Uterus (tissue), 4 donors: ENCODE measurements around the gene MLH1. TPM values are rescaled to one million over a fixed set of nuclear protein-coding genes. Genes with fewer than 3 reads are reported as not detected.

Experiments
- DNase-seq, 2 donors: peaks; one replicate each; pipeline ENCODE4 v3.0.0-alpha.2; 2019 to 2020
- H3K27ac ChIP-seq, 2 donors: fragments of 200-600 bp; sonication (generic); 1 replicate in 1 of 2; 2 replicates in 1 of 2; pipeline ENCODE4 v1.5.1; 2016 to 2018
- H3K27me3 ChIP-seq, 2 donors: fragments of 200-600 bp; sonication (generic); one replicate each; pipeline ENCODE4 v1.5.1; 2018 to 2019; ENCODE audit warnings: control low read depth in 1 of 2
- H3K36me3 ChIP-seq, 2 donors: fragments of 200-600 bp; sonication (generic); one replicate each; pipeline ENCODE4 v1.5.1; 2019; ENCODE audit warnings: control low read depth in 1 of 2
- H3K4me1 ChIP-seq, 2 donors: fragments of 200-600 bp; sonication (generic); one replicate each; pipeline ENCODE4 v1.5.1; 2018 to 2019; ENCODE audit warnings: control low read depth in 1 of 2
- H3K4me3 ChIP-seq, 2 donors: fragments of 200-600 bp; sonication (generic); 1 replicate in 1 of 2; 2 replicates in 1 of 2; pipeline ENCODE4 v1.5.1; 2018 to 2019; ENCODE audit warnings: mild to moderate bottlenecking in 1 of 2
- H3K9me3 ChIP-seq, 2 donors: fragments of 200-600 bp; sonication (generic); one replicate each; pipeline ENCODE4 v1.5.1; 2019; ENCODE audit warnings: control low read depth in 1 of 2
- POLR2A ChIP-seq, 2 donors: fragments of 450-650 bp; IDR thresholded peaks; one replicate each; pipeline ENCODE4 v1.6.1; 2016; ENCODE audit warnings: antibody characterized with exemption in 2 of 2, mild to moderate bottlenecking in 1 of 2, moderate library complexity in 1 of 2
- intact Hi-C: fragments of 100-400 bp; cut with DNase I; formaldehyde crosslinking; loops from one replicate; pipeline ENCODE4 v1.15.1; 2023; ENCODE audit warnings: low total_unique reads
- total RNA-seq, 4 donors: library from RNA; depleted of rRNA in 3 of 4; stranded (reverse); fragments of >200 nt in 3 of 4; gene quantifications; one replicate each; pipeline versions ENCODE4 v1.1.0 to v1.2.4, GENCODE V29; 2014 to 2023
- TF ChIP-seq, protein P1 (sequence below), 4 experiments: fragments of 200-600 bp in 2 of 4; fragments of 450-650 bp in 2 of 4; sonication (generic) in 2 of 4; IDR thresholded peaks; one replicate each; pipeline ENCODE4 v1.5.1; 2016 to 2019; ENCODE audit warnings: antibody characterized with exemption in 4 of 4, mild to moderate bottlenecking in 2 of 4, moderate library complexity in 1 of 4
- donor health status: DM: yes; HTN: yes; CAD: no.

MLH1 gene
- total RNA-seq, 4 donors from 2014 or later, result 5.9 to 64.3 (median 24.4) TPM

DNA sequence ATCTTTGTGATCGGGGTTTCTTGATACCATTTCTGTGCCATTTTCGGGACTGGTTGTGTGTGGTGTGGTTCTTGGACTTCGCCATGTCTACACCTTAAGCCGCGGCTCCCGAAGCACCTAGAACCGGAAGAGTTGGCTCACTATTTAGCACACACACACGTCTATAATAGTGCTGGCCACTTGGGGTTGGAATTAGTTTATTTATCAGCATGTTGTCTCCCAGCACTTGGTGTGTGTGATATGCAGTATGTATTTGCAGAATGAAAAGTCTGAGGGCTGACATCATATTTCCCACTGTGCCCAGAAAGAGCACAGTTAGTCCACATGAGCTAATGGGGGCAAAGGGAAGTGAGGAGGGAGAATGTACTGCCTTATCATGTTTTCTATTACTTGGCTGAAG is 23.6 kb downstream of the MLH1 start:
- TF ChIP-seq, protein P1, sequence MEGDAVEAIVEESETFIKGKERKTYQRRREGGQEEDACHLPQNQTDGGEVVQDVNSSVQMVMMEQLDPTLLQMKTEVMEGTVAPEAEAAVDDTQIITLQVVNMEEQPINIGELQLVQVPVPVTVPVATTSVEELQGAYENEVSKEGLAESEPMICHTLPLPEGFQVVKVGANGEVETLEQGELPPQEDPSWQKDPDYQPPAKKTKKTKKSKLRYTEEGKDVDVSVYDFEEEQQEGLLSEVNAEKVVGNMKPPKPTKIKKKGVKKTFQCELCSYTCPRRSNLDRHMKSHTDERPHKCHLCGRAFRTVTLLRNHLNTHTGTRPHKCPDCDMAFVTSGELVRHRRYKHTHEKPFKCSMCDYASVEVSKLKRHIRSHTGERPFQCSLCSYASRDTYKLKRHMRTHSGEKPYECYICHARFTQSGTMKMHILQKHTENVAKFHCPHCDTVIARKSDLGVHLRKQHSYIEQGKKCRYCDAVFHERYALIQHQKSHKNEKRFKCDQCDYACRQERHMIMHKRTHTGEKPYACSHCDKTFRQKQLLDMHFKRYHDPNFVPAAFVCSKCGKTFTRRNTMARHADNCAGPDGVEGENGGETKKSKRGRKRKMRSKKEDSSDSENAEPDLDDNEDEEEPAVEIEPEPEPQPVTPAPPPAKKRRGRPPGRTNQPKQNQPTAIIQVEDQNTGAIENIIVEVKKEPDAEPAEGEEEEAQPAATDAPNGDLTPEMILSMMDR (IDR thresholded peaks at IDR 0.05), result no peak
- no peak for TF ChIP-seq POLR2A (IDR thresholded peaks at IDR 0.05)
- no peaks in the 10 kb centered on the region for H3K27me3 ChIP-seq
- H3K4me3 ChIP-seq, result no peak overlapping the region
- H3K9me3 ChIP-seq, result no peaks in the 10 kb centered on the region
- no peaks in the 10 kb centered on the region for H3K4me1 ChIP-seq
- DNase-seq, result no peak
- intact Hi-C loops, result no loop called here
- no peaks in the 10 kb centered on the region for H3K36me3 ChIP-seq
- no peak overlapping the region for H3K27ac ChIP-seq

DNA sequence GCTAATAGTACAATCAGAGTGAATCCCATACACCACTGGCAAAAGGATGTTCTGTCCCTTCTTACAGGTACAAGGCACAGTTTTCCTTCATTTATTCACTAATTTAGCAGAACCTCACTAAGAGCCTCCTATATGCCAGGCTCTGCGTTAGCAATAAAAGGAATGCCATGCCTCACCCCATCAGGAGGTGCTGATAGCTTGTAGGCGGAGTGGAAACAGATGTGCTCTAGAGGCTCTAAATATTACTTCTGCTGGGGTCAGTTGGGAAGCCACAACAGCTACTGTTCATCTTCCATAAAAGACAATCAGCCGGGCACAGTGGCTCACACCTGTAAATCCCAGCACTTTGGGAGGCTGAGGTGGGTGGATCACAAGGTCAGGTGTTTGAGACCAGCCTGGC is 24.4 kb downstream of the MLH1 start:
- Histone ChIP-seq H3K36me3 (no peaks in the 10 kb centered on the region), H3K27me3 (no peaks in the 10 kb centered on the region), H3K9me3 (no peaks in the 10 kb centered on the region), H3K4me1 (no peaks in the 10 kb centered on the region), H3K27ac (no peak overlapping the region), H3K4me3 (no peak overlapping the region)
- TF ChIP-seq, protein P1 (IDR thresholded peaks at IDR 0.05), result no peak
- TF ChIP-seq POLR2A (IDR thresholded peaks at IDR 0.05), result no peak
- intact Hi-C loops, result no loop called here
- no peak for DNase-seq

DNA sequence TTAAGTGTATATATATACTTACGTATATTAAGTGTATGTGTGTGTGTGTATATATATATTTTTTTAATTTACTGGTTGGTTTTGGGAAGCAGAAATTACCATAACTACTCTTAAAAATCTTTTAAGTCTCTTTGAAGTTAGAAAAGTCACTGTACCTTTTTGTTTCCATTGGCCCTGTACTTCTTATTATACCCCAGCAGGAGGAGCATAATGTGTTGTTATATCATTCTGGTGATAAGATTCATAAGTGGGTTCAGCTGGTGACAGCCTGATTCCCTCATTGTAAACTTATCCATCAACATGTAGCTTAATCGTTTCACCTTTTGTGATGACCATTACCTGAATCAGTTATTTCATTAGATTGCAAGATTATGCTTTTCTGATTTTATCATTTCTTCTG is 30.8 kb downstream of the MLH1 start:
- H3K27ac ChIP-seq, result no peak overlapping the region
- H3K4me1 ChIP-seq, result no peaks in the 10 kb centered on the region
- H3K27me3 ChIP-seq, result no peaks in the 10 kb centered on the region
- DNase-seq, result no peak
- H3K4me3 ChIP-seq, result no peak overlapping the region
- H3K9me3 ChIP-seq, result no peaks in the 10 kb centered on the region
- no peak for TF ChIP-seq POLR2A (IDR thresholded peaks at IDR 0.05)
- TF ChIP-seq, protein P1 (IDR thresholded peaks at IDR 0.05), result peak in 2 of 4 experiments; percentile 21 to 33
- no peaks in the 10 kb centered on the region for H3K36me3 ChIP-seq
- intact Hi-C loops, result no loop called here

DNA sequence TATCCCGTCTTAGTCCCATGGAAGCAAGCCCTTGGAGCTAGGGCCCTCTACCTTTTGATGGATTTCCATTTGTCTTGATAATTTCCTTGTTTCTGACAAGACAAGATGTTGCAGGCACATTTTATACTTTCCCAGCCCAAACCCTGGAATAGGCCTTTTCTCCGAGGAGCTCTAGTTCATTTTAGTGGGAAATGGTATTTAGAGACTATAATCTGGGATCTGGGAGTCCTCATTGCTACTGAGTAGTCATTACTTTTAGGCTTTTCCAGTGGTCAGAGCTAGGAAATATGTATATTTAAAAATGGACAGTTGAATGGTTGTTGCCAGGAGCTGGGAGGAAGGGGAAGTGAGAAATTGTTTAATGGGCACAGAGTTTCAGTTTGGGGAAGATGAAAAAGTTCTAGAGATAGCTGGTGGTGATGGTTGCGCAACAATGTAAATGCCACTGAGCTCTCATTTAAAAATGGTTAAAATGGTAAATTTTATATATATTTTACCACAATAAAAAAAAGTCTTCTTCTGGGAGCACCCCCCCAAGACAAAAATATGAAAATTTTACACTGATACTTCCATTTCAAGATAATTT is 31.6 kb downstream of the MLH1 start:
- Histone ChIP-seq H3K4me1 (no peaks in the 10 kb centered on the region), H3K27ac (no peak overlapping the region), H3K9me3 (no peaks in the 10 kb centered on the region), H3K27me3 (no peaks in the 10 kb centered on the region), H3K36me3 (no peaks in the 10 kb centered on the region), H3K4me3 (no peak overlapping the region)
- TF ChIP-seq, protein P1 (IDR thresholded peaks at IDR 0.05), result no peak
- TF ChIP-seq POLR2A (IDR thresholded peaks at IDR 0.05), result no peak
- intact Hi-C loops, result no loop called here
- DNase-seq, result no peak

DNA sequence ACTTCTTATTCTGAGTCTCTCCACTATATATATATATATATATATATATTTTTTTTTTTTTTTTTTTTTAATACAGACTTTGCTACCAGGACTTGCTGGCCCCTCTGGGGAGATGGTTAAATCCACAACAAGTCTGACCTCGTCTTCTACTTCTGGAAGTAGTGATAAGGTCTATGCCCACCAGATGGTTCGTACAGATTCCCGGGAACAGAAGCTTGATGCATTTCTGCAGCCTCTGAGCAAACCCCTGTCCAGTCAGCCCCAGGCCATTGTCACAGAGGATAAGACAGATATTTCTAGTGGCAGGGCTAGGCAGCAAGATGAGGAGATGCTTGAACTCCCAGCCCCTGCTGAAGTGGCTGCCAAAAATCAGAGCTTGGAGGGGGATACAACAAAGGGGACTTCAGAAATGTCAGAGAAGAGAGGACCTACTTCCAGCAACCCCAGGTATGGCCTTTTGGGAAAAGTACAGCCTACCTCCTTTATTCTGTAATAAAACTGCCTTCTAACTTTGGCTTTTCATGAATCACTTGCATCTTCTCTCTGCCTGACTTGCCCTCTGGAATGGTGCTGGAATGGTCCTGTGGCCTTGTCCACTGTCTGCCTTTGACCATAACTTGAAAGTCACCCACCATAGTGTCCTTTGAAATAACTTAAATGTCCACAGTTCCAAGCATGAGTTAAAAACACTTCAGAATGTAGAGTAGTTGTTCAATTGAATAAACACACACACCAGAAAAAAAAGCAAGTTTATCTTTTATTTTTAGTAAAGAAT is 32.4 kb downstream of the MLH1 start:
- Histone ChIP-seq H3K27ac (no peak overlapping the region), H3K4me3 (no peak overlapping the region), H3K9me3 (no peaks in the 10 kb centered on the region), H3K36me3 (no peaks in the 10 kb centered on the region), H3K4me1 (no peaks in the 10 kb centered on the region), H3K27me3 (no peaks in the 10 kb centered on the region)
- TF ChIP-seq POLR2A (IDR thresholded peaks at IDR 0.05), result no peak
- TF ChIP-seq, protein P1 (IDR thresholded peaks at IDR 0.05), result no peak
- intact Hi-C loops, result no loop called here
- DNase-seq, result no peak
